ENCODE data around the gene ADH6. TPM values are rescaled to one million over a fixed set of nuclear protein-coding genes. Genes with fewer than 3 reads are reported as not detected.

The ADH6 gene
- total RNA-seq, 1 donor from 2014 or later: 5.2 TPM

- Mint-ChIP-seq H3K36me3 (no peaks in the 10 kb centered on the region), H3K27me3 (no peaks in the 10 kb centered on the region), H3K27ac (peak overlapping the region; percentile 0), H3K4me1 (ENCODE audit: unreplicated experiment) (peaks cover 12% of the 10 kb centered on the region), H3K4me3 (no peak overlapping the region), H3K9me3 (no peaks in the 10 kb centered on the region)
- DNase-seq (ENCODE audit: extremely low spot score, unreplicated experiment): no peak
- TF ChIP-seq CTCF (conservative IDR thresholded peaks at IDR 0.05): peak; percentile 38
Measured at GRCh38 chr4:99205153-99205979, 13.7 kb downstream of the ADH6 start.

- H3K4me3 Mint-ChIP-seq: no peak overlapping the region
- no peaks in the 10 kb centered on the region for H3K36me3 Mint-ChIP-seq
- peaks cover 9% of the 10 kb centered on the region for H3K4me1 Mint-ChIP-seq (ENCODE audit: unreplicated experiment)
- H3K9me3 Mint-ChIP-seq: no peaks in the 10 kb centered on the region
- DNase-seq (ENCODE audit: extremely low spot score, unreplicated experiment): no peak
- H3K27ac Mint-ChIP-seq: no peak overlapping the region
- H3K27me3 Mint-ChIP-seq: no peaks in the 10 kb centered on the region
- no peak for TF ChIP-seq CTCF (conservative IDR thresholded peaks at IDR 0.05)
Measured at GRCh38 chr4:99202536-99202935, 16.5 kb downstream of the ADH6 start.

GRCh38 chr4:99202094-99202493 is 17.0 kb downstream of the ADH6 start:
- Mint-ChIP-seq H3K9me3 (no peaks in the 10 kb centered on the region), H3K4me3 (no peak overlapping the region)
- TF ChIP-seq CTCF (conservative IDR thresholded peaks at IDR 0.05): no peak

GRCh38 chr4:99201690-99202089 is 17.4 kb downstream of the ADH6 start:
- Mint-ChIP-seq H3K9me3 (no peaks in the 10 kb centered on the region), H3K36me3 (no peaks in the 10 kb centered on the region), H3K4me1 (ENCODE audit: unreplicated experiment) (peaks cover 9% of the 10 kb centered on the region), H3K4me3 (no peak overlapping the region), H3K27me3 (no peaks in the 10 kb centered on the region), H3K27ac (no peak overlapping the region)
- TF ChIP-seq CTCF (conservative IDR thresholded peaks at IDR 0.05): no peak
- no peak for DNase-seq (ENCODE audit: extremely low spot score, unreplicated experiment)

More at GRCh38 chr4:99202094-99202493, 17.0 kb downstream of the ADH6 start:
- Mint-ChIP-seq H3K36me3 (no peaks in the 10 kb centered on the region), H3K27ac (no peak overlapping the region), H3K27me3 (no peaks in the 10 kb centered on the region), H3K4me1 (ENCODE audit: unreplicated experiment) (peaks cover 9% of the 10 kb centered on the region)
- DNase-seq (ENCODE audit: extremely low spot score, unreplicated experiment): no peak

- Mint-ChIP-seq H3K27ac (no peak overlapping the region), H3K36me3 (no peaks in the 10 kb centered on the region), H3K4me1 (ENCODE audit: unreplicated experiment) (peaks cover 5% of the 10 kb centered on the region), H3K4me3 (no peak overlapping the region), H3K27me3 (no peaks in the 10 kb centered on the region), H3K9me3 (no peaks in the 10 kb centered on the region)
- no peak for DNase-seq (ENCODE audit: extremely low spot score, unreplicated experiment)
- no peak for TF ChIP-seq CTCF (conservative IDR thresholded peaks at IDR 0.05)
Measured at GRCh38 chr4:99200138-99200537, 18.9 kb downstream of the ADH6 start.

Measured in type B pancreatic cell (in vitro differentiated cells).